GM12878 (cell line): ENCODE measurements around the gene TESMIN. TPM values are rescaled to one million over a fixed set of nuclear protein-coding genes. Genes with fewer than 3 reads are reported as not detected.

Experiments used
- ATAC-seq: fragments of 200-7000 bp; cut with Tn5 transposase; 3 replicates; pipeline ENCODE4 v1.9.1; 2020; ENCODE audit warnings: mild to moderate bottlenecking, moderate library complexity
- BruUV-seq: library from RNA; stranded (reverse); fragments of 400-500 nt; replicated peaks from 2 replicates; lab custom pipeline; 2021; lab: Mats Ljungman, UMichigan
- CTCF ChIA-PET: fragments of 300-600 bp; sonication (Branson Sonifier 250); formaldehyde crosslinking; extraction: SDS; loops from one replicate; lab custom pipeline; 2021; ENCODE audit warnings: inconsistent platforms; lab: Yijun Ruan, JAX
- POLR2A ChIA-PET: fragments of 350-600 bp; formaldehyde crosslinking; extraction: SDS; loops from one replicate; lab custom pipeline; 2021; ENCODE audit warnings: inconsistent platforms; lab: Charles Lee
- RAD21 ChIA-PET: fragments of 300-600 bp; sonication (Branson Sonifier 250); formaldehyde crosslinking; loops from one replicate; lab custom pipeline; 2023; ENCODE audit warnings: antibody characterized with exemption; ENCODE audit not compliant: unreplicated experiment; lab: Charles Lee
- SMC1A ChIA-PET: fragments of 300-600 bp; sonication (Branson Sonifier 250); formaldehyde crosslinking; loops from one replicate; lab custom pipeline; 2023; ENCODE audit not compliant: unreplicated experiment, uncharacterized antibody; lab: Charles Lee
- DNase-seq: peaks from one replicate; pipeline ENCODE4 v3.0.0-alpha.2; 2011; ENCODE audit warnings: low read depth, low spot score
- FAIRE-seq: peaks from 3 replicates; lab custom pipeline; 2011; peaks lifted over from hg19 to GRCh38; lab: Jason Lieb, UNC
- H2AFZ ChIP-seq: 2 replicates; pipeline ENCODE4 v1.6.0; 2011; ENCODE audit warnings: low read depth, low read length, control low read depth; ENCODE audit not compliant: control insufficient read depth
- H3K27ac ChIP-seq: 2 replicates; pipeline ENCODE4 v1.5.1; 2011; ENCODE audit warnings: control low read depth; ENCODE audit not compliant: control insufficient read depth, insufficient read depth
- H3K27me3 ChIP-seq, 2 experiments: replicated peaks in 1 of 2; 2 replicates each; pipeline versions ENCODE4 v1.6.0 to v1.6.1; 2011; ENCODE audit warnings: low read length in 1 of 2; ENCODE audit not compliant: control insufficient read depth in 2 of 2, insufficient read depth in 2 of 2
- H3K36me3 ChIP-seq, 2 experiments: 2 replicates each; pipeline ENCODE4 v1.5.1; 2011; ENCODE audit warnings: low read length in 1 of 2; ENCODE audit not compliant: control insufficient read depth in 2 of 2, insufficient read depth in 2 of 2
- H3K4me1 ChIP-seq: 2 replicates; pipeline ENCODE4 v1.6.1; 2011; ENCODE audit warnings: mild to moderate bottlenecking, low read length, moderate library complexity, mixed read lengths; ENCODE audit not compliant: control insufficient read depth, insufficient read depth
- H3K4me2 ChIP-seq: 2 replicates; pipeline ENCODE4 v1.6.0; 2011; ENCODE audit warnings: control low read depth; ENCODE audit not compliant: control insufficient read depth, insufficient read depth
- H3K4me3 ChIP-seq: fragments of 200-600 bp; sonication (generic); 2 replicates; pipeline ENCODE4 v1.5.1; 2016
- H3K79me2 ChIP-seq: 2 replicates; pipeline ENCODE4 v1.6.0; 2011; ENCODE audit warnings: low read length; ENCODE audit not compliant: control insufficient read depth, insufficient read depth
- H3K9ac ChIP-seq: 2 replicates; pipeline ENCODE4 v1.8.0; 2011; ENCODE audit warnings: low read length, control low read depth, mixed read lengths; ENCODE audit not compliant: control insufficient read depth, insufficient read depth
- H3K9me3 ChIP-seq: replicated peaks from 3 replicates; pipeline ENCODE4 v1.5.1; 2011; ENCODE audit warnings: mild to moderate bottlenecking, low read length; ENCODE audit not compliant: control insufficient read depth, insufficient read depth
- H4K20me1 ChIP-seq: 2 replicates; pipeline ENCODE4 v1.6.0; 2011; ENCODE audit not compliant: control insufficient read depth, insufficient read depth
- CBX3 ChIP-seq: fragments of 200-600 bp; sonication (generic); IDR thresholded peaks from 2 replicates; pipeline ENCODE4 v1.6.1; 2016; ENCODE audit warnings: low read depth, borderline replicate concordance
- E2F8 ChIP-seq: fragments of 450-650 bp; IDR thresholded peaks from 2 replicates; pipeline ENCODE4 v1.6.1; 2018; ENCODE audit warnings: mild to moderate bottlenecking, low read depth, moderate library complexity; ENCODE audit not compliant: partially characterized antibody
- EGR1 ChIP-seq, 2 experiments: IDR thresholded peaks; 1 replicate in 1 of 2; 2 replicates in 1 of 2; pipeline ENCODE4 v1.6.1; 2011 to 2012; ENCODE audit warnings: low read depth in 2 of 2, low read length in 2 of 2, borderline replicate concordance in 1 of 2, mild to moderate bottlenecking in 1 of 2, moderate library complexity in 1 of 2
- FOXM1 ChIP-seq: IDR thresholded peaks from 2 replicates; pipeline ENCODE4 v1.6.1; 2012; ENCODE audit warnings: low read depth, mild to moderate bottlenecking, inconsistent platforms, low read length, moderate library complexity
- MTA2 ChIP-seq: fragments of 450-650 bp; IDR thresholded peaks from 2 replicates; pipeline ENCODE4 v1.6.1; 2016; ENCODE audit warnings: low read depth, mild to moderate bottlenecking, moderate library complexity
- POU2F2 ChIP-seq: IDR thresholded peaks from 3 replicates; pipeline ENCODE4 v1.6.1; 2011; ENCODE audit warnings: low read depth, mild to moderate bottlenecking, low read length, borderline replicate concordance
- TARDBP ChIP-seq: IDR thresholded peaks from 2 replicates; pipeline ENCODE4 v1.6.1; 2016; ENCODE audit warnings: borderline replicate concordance
- ZNF207 ChIP-seq: fragments of 450-650 bp; IDR thresholded peaks from 2 replicates; pipeline ENCODE4 v1.6.1; 2014; ENCODE audit warnings: antibody characterized with exemption, mild to moderate bottlenecking, borderline replicate concordance
- ZNF24 ChIP-seq: fragments of 450-650 bp; IDR thresholded peaks from 2 replicates; pipeline ENCODE4 v1.6.1; 2017; ENCODE audit warnings: antibody characterized with exemption, mild to moderate bottlenecking
- ZSCAN29 ChIP-seq: fragments of 450-650 bp; IDR thresholded peaks from 2 replicates; pipeline ENCODE4 v1.6.1; 2017; ENCODE audit warnings: mild to moderate bottlenecking, moderate library complexity
- WGBS: methylation state at CpG from one replicate; pipeline ENCODE4 v1.1.6; 2016; ENCODE audit warnings: low lambda C conversion rate; ENCODE audit not compliant: insufficient replicate concordance, insufficient coverage; ENCODE audit errors: missing lambda C conversion rate; 5-methylcytosine and 5-hydroxymethylcytosine counted together
- in situ Hi-C: fragments of 300-500 bp; cut with MboI; formaldehyde crosslinking; loops from 9 replicates; pipeline ENCODE4 v1.14.3; 2018; ENCODE audit warnings: mixed read lengths
- intact Hi-C: fragments of 100-400 bp; cut with micrococcal nuclease; formaldehyde crosslinking; loops from one replicate; pipeline ENCODE4 v1.14.2; 2022; ENCODE audit not compliant: unreplicated experiment
- polyA plus RNA-seq, 11 experiments: library from polyadenylated mRNA; depleted of rRNA in 4 of 11; unstranded in 6 of 11; stranded (reverse) in 5 of 11; fragments of >200 nt; fragmentation: Nextera tagmentation in 4 of 11; fragmentation: Illumina TruSeq in 1 of 11; extraction: Ambion mirVana in 4 of 11; extraction: Trizol in 1 of 11; gene quantifications; 1 replicate in 1 of 11; 2 replicates in 10 of 11; pipeline versions ENCODE4 v1.2.1 to v1.2.3, GENCODE V29; 2011 to 2016; ENCODE audit warnings: inconsistent platforms in 2 of 11, missing spikeins in 2 of 11, low read depth in 1 of 11
- total RNA-seq, 4 experiments: library from RNA; depleted of rRNA in 3 of 4; stranded (reverse); fragments of >200 nt in 3 of 4; fragmentation: Illumina TruSeq in 1 of 4; extraction: Trizol in 1 of 4; gene quantifications; 2 replicates each; pipeline versions ENCODE4 v1.2.1 to v1.2.3, GENCODE V29; 2013 to 2021
- TF ChIP-seq, protein P1 (sequence below): fragments of 450-650 bp; IDR thresholded peaks from 2 replicates; pipeline ENCODE4 v1.6.1; 2017; ENCODE audit warnings: mild to moderate bottlenecking, low read depth, inconsistent platforms; ENCODE audit not compliant: poor library complexity, severe bottlenecking
- TF ChIP-seq, protein P2 (sequence below): fragments of 450-650 bp; IDR thresholded peaks from 2 replicates; pipeline ENCODE4 v1.6.1; 2018; ENCODE audit warnings: borderline replicate concordance, mild to moderate bottlenecking; ENCODE audit not compliant: partially characterized antibody
- TF ChIP-seq, protein P3 (sequence below): fragments of 450-650 bp; IDR thresholded peaks from 2 replicates; pipeline ENCODE4 v1.6.1; 2017; ENCODE audit warnings: mild to moderate bottlenecking, moderate library complexity

The TESMIN gene
- total and polyA plus RNA-seq, 10 of the 15 experiments (the other 5 are each of a cell fraction or from before 2014, with no cell fraction given): 0.31 to 3.4 (median 1.2) TPM; not detected in 1

GRCh38 chr11:68772936-68773335 is 21.6 kb upstream of the TESMIN start:
- no peak overlapping the region for H3K4me3 ChIP-seq
- H3K9me3 ChIP-seq: no peaks in the 10 kb centered on the region
- ChIA-PET POLR2A (no interaction called here), SMC1A (no interaction called here), RAD21 (no interaction called here), CTCF (no interaction called here)
- in situ Hi-C loops (no loop called here), intact Hi-C loops (no loop called here)
- BruUV-seq: no TSS peak
- WGBS: 97% methylated on average over 20 of the region's 20 CpGs
- no peaks in the 10 kb centered on the region for H3K4me1 ChIP-seq
- H3K9ac ChIP-seq: no peak overlapping the region
- no peak overlapping the region for H3K4me2 ChIP-seq
- H3K27me3 ChIP-seq: no peaks in the 10 kb centered on the region
- no peak overlapping the region for H3K27ac ChIP-seq
- no peak for ATAC-seq
- DNase-seq: no peak
- no peak overlapping the region for H2AFZ ChIP-seq
- H4K20me1 ChIP-seq: no peaks in the 10 kb centered on the region
- no peaks in the 10 kb centered on the region for H3K79me2 ChIP-seq
- H3K36me3 ChIP-seq: peaks cover 0 to 3% of the 10 kb centered on the region in 2 experiments; a peak in 2 of 4 replicates
- no peak for FAIRE-seq
- TF ChIP-seq, protein P1, sequence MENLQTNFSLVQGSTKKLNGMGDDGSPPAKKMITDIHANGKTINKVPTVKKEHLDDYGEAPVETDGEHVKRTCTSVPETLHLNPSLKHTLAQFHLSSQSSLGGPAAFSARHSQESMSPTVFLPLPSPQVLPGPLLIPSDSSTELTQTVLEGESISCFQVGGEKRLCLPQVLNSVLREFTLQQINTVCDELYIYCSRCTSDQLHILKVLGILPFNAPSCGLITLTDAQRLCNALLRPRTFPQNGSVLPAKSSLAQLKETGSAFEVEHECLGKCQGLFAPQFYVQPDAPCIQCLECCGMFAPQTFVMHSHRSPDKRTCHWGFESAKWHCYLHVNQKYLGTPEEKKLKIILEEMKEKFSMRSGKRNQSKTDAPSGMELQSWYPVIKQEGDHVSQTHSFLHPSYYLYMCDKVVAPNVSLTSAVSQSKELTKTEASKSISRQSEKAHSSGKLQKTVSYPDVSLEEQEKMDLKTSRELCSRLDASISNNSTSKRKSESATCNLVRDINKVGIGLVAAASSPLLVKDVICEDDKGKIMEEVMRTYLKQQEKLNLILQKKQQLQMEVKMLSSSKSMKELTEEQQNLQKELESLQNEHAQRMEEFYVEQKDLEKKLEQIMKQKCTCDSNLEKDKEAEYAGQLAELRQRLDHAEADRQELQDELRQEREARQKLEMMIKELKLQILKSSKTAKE: no peak
- no peak for TF ChIP-seq POU2F2
- TF ChIP-seq MTA2: no peak
- no peak for TF ChIP-seq FOXM1
- TF ChIP-seq ZNF24: no peak
- no peak for TF ChIP-seq ZSCAN29
- TF ChIP-seq CBX3: no peak
- no peak for TF ChIP-seq E2F8
- TF ChIP-seq, protein P2, sequence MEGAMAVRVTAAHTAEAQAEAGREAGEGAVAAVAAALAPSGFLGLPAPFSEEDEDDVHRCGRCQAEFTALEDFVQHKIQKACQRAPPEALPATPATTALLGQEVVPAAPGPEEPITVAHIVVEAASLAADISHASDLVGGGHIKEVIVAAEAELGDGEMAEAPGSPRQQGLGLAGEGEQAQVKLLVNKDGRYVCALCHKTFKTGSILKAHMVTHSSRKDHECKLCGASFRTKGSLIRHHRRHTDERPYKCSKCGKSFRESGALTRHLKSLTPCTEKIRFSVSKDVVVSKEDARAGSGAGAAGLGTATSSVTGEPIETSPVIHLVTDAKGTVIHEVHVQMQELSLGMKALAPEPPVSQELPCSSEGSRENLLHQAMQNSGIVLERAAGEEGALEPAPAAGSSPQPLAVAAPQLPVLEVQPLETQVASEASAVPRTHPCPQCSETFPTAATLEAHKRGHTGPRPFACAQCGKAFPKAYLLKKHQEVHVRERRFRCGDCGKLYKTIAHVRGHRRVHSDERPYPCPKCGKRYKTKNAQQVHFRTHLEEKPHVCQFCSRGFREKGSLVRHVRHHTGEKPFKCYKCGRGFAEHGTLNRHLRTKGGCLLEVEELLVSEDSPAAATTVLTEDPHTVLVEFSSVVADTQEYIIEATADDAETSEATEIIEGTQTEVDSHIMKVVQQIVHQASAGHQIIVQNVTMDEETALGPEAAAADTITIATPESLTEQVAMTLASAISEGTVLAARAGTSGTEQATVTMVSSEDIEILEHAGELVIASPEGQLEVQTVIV: no peak
- no peak for TF ChIP-seq ZNF207
- TF ChIP-seq, protein P3, sequence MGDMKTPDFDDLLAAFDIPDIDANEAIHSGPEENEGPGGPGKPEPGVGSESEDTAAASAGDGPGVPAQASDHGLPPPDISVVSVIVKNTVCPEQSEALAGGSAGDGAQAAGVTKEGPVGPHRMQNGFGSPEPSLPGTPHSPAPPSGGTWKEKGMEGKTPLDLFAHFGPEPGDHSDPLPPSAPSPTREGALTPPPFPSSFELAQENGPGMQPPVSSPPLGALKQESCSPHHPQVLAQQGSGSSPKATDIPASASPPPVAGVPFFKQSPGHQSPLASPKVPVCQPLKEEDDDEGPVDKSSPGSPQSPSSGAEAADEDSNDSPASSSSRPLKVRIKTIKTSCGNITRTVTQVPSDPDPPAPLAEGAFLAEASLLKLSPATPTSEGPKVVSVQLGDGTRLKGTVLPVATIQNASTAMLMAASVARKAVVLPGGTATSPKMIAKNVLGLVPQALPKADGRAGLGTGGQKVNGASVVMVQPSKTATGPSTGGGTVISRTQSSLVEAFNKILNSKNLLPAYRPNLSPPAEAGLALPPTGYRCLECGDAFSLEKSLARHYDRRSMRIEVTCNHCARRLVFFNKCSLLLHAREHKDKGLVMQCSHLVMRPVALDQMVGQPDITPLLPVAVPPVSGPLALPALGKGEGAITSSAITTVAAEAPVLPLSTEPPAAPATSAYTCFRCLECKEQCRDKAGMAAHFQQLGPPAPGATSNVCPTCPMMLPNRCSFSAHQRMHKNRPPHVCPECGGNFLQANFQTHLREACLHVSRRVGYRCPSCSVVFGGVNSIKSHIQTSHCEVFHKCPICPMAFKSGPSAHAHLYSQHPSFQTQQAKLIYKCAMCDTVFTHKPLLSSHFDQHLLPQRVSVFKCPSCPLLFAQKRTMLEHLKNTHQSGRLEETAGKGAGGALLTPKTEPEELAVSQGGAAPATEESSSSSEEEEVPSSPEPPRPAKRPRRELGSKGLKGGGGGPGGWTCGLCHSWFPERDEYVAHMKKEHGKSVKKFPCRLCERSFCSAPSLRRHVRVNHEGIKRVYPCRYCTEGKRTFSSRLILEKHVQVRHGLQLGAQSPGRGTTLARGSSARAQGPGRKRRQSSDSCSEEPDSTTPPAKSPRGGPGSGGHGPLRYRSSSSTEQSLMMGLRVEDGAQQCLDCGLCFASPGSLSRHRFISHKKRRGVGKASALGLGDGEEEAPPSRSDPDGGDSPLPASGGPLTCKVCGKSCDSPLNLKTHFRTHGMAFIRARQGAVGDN: no peak
- TF ChIP-seq TARDBP: no peak
- TF ChIP-seq EGR1 (IDR thresholded peaks at IDR 0.05; ENCODE audit: borderline replicate concordance in 1 of 2, low read depth in 2 of 2, low read length in 2 of 2): no peak
